ENCODE data around the gene PLEKHA6. TPM values are rescaled to one million over a fixed set of nuclear protein-coding genes. Genes with fewer than 3 reads are reported as not detected.
"Not testable (repeated sequence)": the region's sequence is repeated elsewhere in the genome, so short reads cannot be mapped to it uniquely, and the experiment has no call there.

The PLEKHA6 gene
- polyA plus RNA-seq, 1 donor from 2014 or later: 22.6 TPM

- no peaks in the 10 kb centered on the region for H3F3A ChIP-seq (ENCODE audit: insufficient read depth, low read length, poor library complexity, severe bottlenecking)
- no peak overlapping the region for H3K4me2 ChIP-seq (ENCODE audit: low read length)
- peaks cover 9% of the 10 kb centered on the region for H3K36me3 ChIP-seq (ENCODE audit: insufficient read depth, low read length)
- no peak overlapping the region for H3K27ac ChIP-seq (ENCODE audit: low read length)
- H3K9ac ChIP-seq (ENCODE audit: low read length): no peak overlapping the region
- H3K9me2 ChIP-seq (ENCODE audit: insufficient read depth, low read length): no peaks in the 10 kb centered on the region
- no peak overlapping the region for H2AFZ ChIP-seq (ENCODE audit: low read depth, low read length)
- TF ChIP-seq MXI1 (conservative IDR thresholded peaks at IDR 0.05; ENCODE audit: poor library complexity, severe bottlenecking): no peak
- no peak for TF ChIP-seq REST (IDR thresholded peaks at IDR 0.05; ENCODE audit: borderline replicate concordance)
- no peak for TF ChIP-seq SMC3 (conservative IDR thresholded peaks at IDR 0.05; ENCODE audit: poor library complexity)
- TF ChIP-seq RAD21 (conservative IDR thresholded peaks at IDR 0.05): no peak
- TF ChIP-seq EZH2 (IDR thresholded peaks at IDR 0.05; ENCODE audit: borderline replicate concordance, insufficient read depth, low read length, poor library complexity, severe bottlenecking): no peak
- no peak for TF ChIP-seq TAF1 (IDR thresholded peaks at IDR 0.05; ENCODE audit: low read depth)
- TF ChIP-seq, protein P1, sequence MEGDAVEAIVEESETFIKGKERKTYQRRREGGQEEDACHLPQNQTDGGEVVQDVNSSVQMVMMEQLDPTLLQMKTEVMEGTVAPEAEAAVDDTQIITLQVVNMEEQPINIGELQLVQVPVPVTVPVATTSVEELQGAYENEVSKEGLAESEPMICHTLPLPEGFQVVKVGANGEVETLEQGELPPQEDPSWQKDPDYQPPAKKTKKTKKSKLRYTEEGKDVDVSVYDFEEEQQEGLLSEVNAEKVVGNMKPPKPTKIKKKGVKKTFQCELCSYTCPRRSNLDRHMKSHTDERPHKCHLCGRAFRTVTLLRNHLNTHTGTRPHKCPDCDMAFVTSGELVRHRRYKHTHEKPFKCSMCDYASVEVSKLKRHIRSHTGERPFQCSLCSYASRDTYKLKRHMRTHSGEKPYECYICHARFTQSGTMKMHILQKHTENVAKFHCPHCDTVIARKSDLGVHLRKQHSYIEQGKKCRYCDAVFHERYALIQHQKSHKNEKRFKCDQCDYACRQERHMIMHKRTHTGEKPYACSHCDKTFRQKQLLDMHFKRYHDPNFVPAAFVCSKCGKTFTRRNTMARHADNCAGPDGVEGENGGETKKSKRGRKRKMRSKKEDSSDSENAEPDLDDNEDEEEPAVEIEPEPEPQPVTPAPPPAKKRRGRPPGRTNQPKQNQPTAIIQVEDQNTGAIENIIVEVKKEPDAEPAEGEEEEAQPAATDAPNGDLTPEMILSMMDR (IDR thresholded peaks at IDR 0.05; ENCODE audit: poor library complexity, severe bottlenecking): no peak
- no peak for TF ChIP-seq POLR2AphosphoS5 (IDR thresholded peaks at IDR 0.05)
- no peak for TF ChIP-seq EP300 (conservative IDR thresholded peaks at IDR 0.05; ENCODE audit: poor library complexity, severe bottlenecking)
- H3K27me3 ChIP-seq (ENCODE audit: insufficient read depth, low read depth, low read length): no peaks in the 10 kb centered on the region
- no peaks in the 10 kb centered on the region for H3K9me3 ChIP-seq (ENCODE audit: low read length)
- H4K20me1 ChIP-seq (ENCODE audit: insufficient read depth): peaks cover 25% of the 10 kb centered on the region
- H3K4me3 ChIP-seq (ENCODE audit: low read length): no peak overlapping the region
- peaks cover 28% of the 10 kb centered on the region for H3K79me2 ChIP-seq (replicated peaks; ENCODE audit: insufficient read depth, low read length)
Measured at GRCh38 chr1:204331275-204331674, 28.5 kb downstream of the PLEKHA6 start.

DNA sequence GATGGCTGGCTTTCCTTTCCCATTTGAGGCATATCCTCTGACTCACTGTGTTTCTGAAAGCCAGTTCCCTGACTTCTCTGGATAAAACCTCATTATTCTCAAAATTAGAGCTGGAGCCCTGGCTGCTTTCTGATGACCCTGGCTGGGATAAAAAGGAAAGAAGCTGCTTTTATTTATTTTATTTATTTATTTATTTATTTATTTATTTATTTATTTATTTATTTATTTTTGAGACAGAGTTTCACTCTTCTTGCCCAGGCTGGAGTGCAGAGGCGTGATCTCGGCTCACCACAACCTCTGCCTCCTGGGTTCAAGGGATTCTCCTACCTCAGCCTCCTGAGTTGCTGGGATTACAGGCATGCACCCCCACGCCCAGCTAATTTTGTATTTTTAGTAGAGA lies 31.9 kb downstream of the PLEKHA6 start:
- H3K9me3 ChIP-seq (ENCODE audit: low read length); H3K9ac ChIP-seq (ENCODE audit: low read length); H3K36me3 ChIP-seq (ENCODE audit: insufficient read depth, low read length); H4K20me1 ChIP-seq (ENCODE audit: insufficient read depth); H3K27ac ChIP-seq (ENCODE audit: low read length); H3K4me2 ChIP-seq (ENCODE audit: low read length); H2AFZ ChIP-seq (ENCODE audit: low read depth, low read length); H3K27me3 ChIP-seq (ENCODE audit: insufficient read depth, low read depth, low read length); H3K9me2 ChIP-seq (ENCODE audit: insufficient read depth, low read length); H3F3A ChIP-seq (ENCODE audit: insufficient read depth, low read length, poor library complexity, severe bottlenecking); H3K4me3 ChIP-seq (ENCODE audit: low read length): not testable (repeated sequence)
- H3K79me2 ChIP-seq (replicated peaks; ENCODE audit: insufficient read depth, low read length): peaks cover 19% of the 10 kb centered on the region

DNA sequence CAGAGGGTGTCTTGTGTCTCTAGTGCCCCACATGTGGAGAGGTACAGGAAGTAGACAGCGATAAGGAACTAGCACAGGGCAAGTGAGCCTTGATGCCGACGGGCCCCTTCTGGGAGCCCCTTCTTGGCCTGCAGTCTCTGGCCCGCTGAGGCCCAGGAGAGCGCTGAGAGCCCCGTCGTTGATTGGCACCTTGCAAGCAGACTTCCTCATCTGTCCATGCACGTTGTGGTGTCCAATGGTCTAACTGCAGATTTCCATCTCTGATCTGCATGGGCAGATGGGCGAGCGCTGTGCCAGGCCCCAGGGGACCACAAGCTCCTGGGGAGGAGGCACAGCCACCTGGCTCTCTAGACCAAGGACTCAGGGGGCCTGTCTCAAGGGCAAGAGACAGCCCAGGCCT lies 32.4 kb downstream of the PLEKHA6 start:
- TF ChIP-seq REST (IDR thresholded peaks at IDR 0.05; ENCODE audit: borderline replicate concordance) (no peak), MXI1 (conservative IDR thresholded peaks at IDR 0.05; ENCODE audit: poor library complexity, severe bottlenecking) (no peak), EZH2 (IDR thresholded peaks at IDR 0.05; ENCODE audit: borderline replicate concordance, insufficient read depth, low read length, poor library complexity, severe bottlenecking) (no peak), POLR2AphosphoS5 (IDR thresholded peaks at IDR 0.05) (no peak), SMC3 (conservative IDR thresholded peaks at IDR 0.05; ENCODE audit: poor library complexity) (no peak), TAF1 (IDR thresholded peaks at IDR 0.05; ENCODE audit: low read depth) (no peak)
- Histone ChIP-seq H4K20me1 (ENCODE audit: insufficient read depth) (peaks cover 8% of the 10 kb centered on the region), H3K4me2 (ENCODE audit: low read length) (no peak overlapping the region), H3K4me3 (ENCODE audit: low read length) (no peak overlapping the region), H3K9me3 (ENCODE audit: low read length) (no peaks in the 10 kb centered on the region), H2AFZ (ENCODE audit: low read depth, low read length) (no peak overlapping the region), H3K27me3 (ENCODE audit: insufficient read depth, low read depth, low read length) (no peaks in the 10 kb centered on the region), H3K36me3 (ENCODE audit: insufficient read depth, low read length) (peaks cover 9% of the 10 kb centered on the region), H3K27ac (ENCODE audit: low read length) (no peak overlapping the region), H3K9ac (ENCODE audit: low read length) (no peak overlapping the region), H3F3A (ENCODE audit: insufficient read depth, low read length, poor library complexity, severe bottlenecking) (no peaks in the 10 kb centered on the region), H3K9me2 (ENCODE audit: insufficient read depth, low read length) (no peaks in the 10 kb centered on the region), H3K79me2 (replicated peaks; ENCODE audit: insufficient read depth, low read length) (peaks cover 16% of the 10 kb centered on the region)

Data from neural cell (in vitro differentiated cells).